Activated naive CD4-positive, alpha-beta T cell treated with anti-CD3 and anti-CD28 coated beads, Interleukin-2, amount 50 U/mL, for 16 hours (primary cell): ENCODE results near the gene TBL1XR1.
"Not testable (repeated sequence)": the region's sequence is repeated elsewhere in the genome, so short reads cannot be mapped to it uniquely, and the experiment has no call there.

Experiments used
- DNase-seq: peaks from one replicate; pipeline ENCODE4 v3.0.0-alpha.2; 2020

TBL1XR1 gene

GRCh38 chr3:177179281-177180067 is 17.8 kb downstream of the TBL1XR1 start:
- DNase-seq: no peak

- DNase-seq: no peak
These were observed 19.5 kb downstream of the TBL1XR1 start for GRCh38 chr3:177177749-177178221.

- DNase-seq: no peak
These were observed 22.6 kb downstream of the TBL1XR1 start for GRCh38 chr3:177174607-177175170.

GRCh38 chr3:177169936-177170722 is 27.2 kb downstream of the TBL1XR1 start:
- DNase-seq: no peak

- DNase-seq: no peak
These were observed 28.9 kb downstream of the TBL1XR1 start for GRCh38 chr3:177168431-177168830.

GRCh38 chr3:177162742-177163141 is 34.5 kb downstream of the TBL1XR1 start:
- DNase-seq: no peak

- DNase-seq: not testable (repeated sequence)
These were observed 35.7 kb downstream of the TBL1XR1 start for GRCh38 chr3:177161603-177162002.

GRCh38 chr3:177158461-177158860 is 38.8 kb downstream of the TBL1XR1 start:
- no peak for DNase-seq

- no peak for DNase-seq
These were observed 39.8 kb downstream of the TBL1XR1 start for GRCh38 chr3:177157492-177157891.

GRCh38 chr3:177154733-177155132 is 42.5 kb downstream of the TBL1XR1 start:
- no peak for DNase-seq

GRCh38 chr3:177150970-177151627 is 46.2 kb downstream of the TBL1XR1 start:
- no peak for DNase-seq

GRCh38 chr3:177150218-177150916 is 46.9 kb downstream of the TBL1XR1 start:
- no peak for DNase-seq

GRCh38 chr3:177149106-177149505 is 48.2 kb downstream of the TBL1XR1 start:
- DNase-seq: no peak

- no peak for DNase-seq
These were observed 49.5 kb downstream of the TBL1XR1 start for GRCh38 chr3:177147790-177148189.

- DNase-seq: no peak
These were observed 50.6 kb downstream of the TBL1XR1 start for GRCh38 chr3:177146646-177147045.

GRCh38 chr3:177145954-177146353 is 51.3 kb downstream of the TBL1XR1 start:
- DNase-seq: no peak

- no peak for DNase-seq
These were observed 51.9 kb downstream of the TBL1XR1 start for GRCh38 chr3:177145381-177145780.

GRCh38 chr3:177144922-177145321 is 52.4 kb downstream of the TBL1XR1 start:
- DNase-seq: no peak

GRCh38 chr3:177141899-177142646 is 55.2 kb downstream of the TBL1XR1 start:
- DNase-seq: no peak

- DNase-seq: no peak
These were observed 55.8 kb downstream of the TBL1XR1 start for GRCh38 chr3:177141471-177141870.

- DNase-seq: not testable (repeated sequence)
These were observed 58.1 kb downstream of the TBL1XR1 start for GRCh38 chr3:177139220-177139619.
